HG03457 (cell line): Measurements from ENCODE around the gene SNX33.

Source experiments
- ATAC-seq: cut with Tn5 transposase; IDR thresholded peaks from one replicate; pipeline ENCODE4 v1.9.1; 2021; ENCODE audit warnings: moderate number of reproducible peaks; ENCODE audit not compliant: unreplicated experiment

Gene SNX33

GRCh38 chr15:75640483-75641178 lies 7.1 kb upstream of the SNX33 start:
- peak; percentile 22 for ATAC-seq

- ATAC-seq: no peak
Observed at GRCh38 chr15:75641179-75641503, 6.6 kb upstream of the SNX33 start.

GRCh38 chr15:75641603-75642002 lies 6.1 kb upstream of the SNX33 start:
- ATAC-seq: no peak

GRCh38 chr15:75644376-75644775 lies 3.3 kb upstream of the SNX33 start:
- ATAC-seq: no peak

- no peak for ATAC-seq
Observed at GRCh38 chr15:75646112-75646943, 1.4 kb upstream of the SNX33 start.

- no peak for ATAC-seq
Observed at GRCh38 chr15:75646944-75647364, 758 bp upstream of the SNX33 start.

GRCh38 chr15:75648156-75649000 lies 666 bp downstream of the SNX33 start:
- no peak for ATAC-seq

GRCh38 chr15:75649045-75649761 lies 1.5 kb downstream of the SNX33 start:
- no peak for ATAC-seq

- ATAC-seq: no peak
Observed at GRCh38 chr15:75649848-75650247, 2.1 kb downstream of the SNX33 start.

- ATAC-seq: no peak
Observed at GRCh38 chr15:75650908-75651809, 3.4 kb downstream of the SNX33 start.

GRCh38 chr15:75651810-75652543 lies 4.3 kb downstream of the SNX33 start:
- no peak for ATAC-seq

- no peak for ATAC-seq
Observed at GRCh38 chr15:75653347-75653913, 5.7 kb downstream of the SNX33 start.

GRCh38 chr15:75654201-75654907 lies 6.6 kb downstream of the SNX33 start:
- ATAC-seq: no peak

- no peak for ATAC-seq
Observed at GRCh38 chr15:75655931-75656330, 8.2 kb downstream of the SNX33 start.

GRCh38 chr15:75656331-75656730 lies 8.6 kb downstream of the SNX33 start:
- ATAC-seq: no peak

- no peak for ATAC-seq
Observed at GRCh38 chr15:75656813-75657212, 9.1 kb downstream of the SNX33 start.

- no peak for ATAC-seq
Observed at GRCh38 chr15:75659141-75659771, 11.5 kb downstream of the SNX33 start.
